Stimulated activated CD4-positive, alpha-beta T cell treated with anti-CD3 and anti-CD28 coated beads, Interleukin-4, amount 100 ng/mL, for 4 hours (primary cell): ENCODE measurements around the gene IL37.

Source experiments
- DNase-seq, 2 experiments: peaks; one replicate each; pipeline ENCODE4 v3.0.0-alpha.2; 2020

Gene IL37

GRCh38 chr2:112962308-112963175, 51.6 kb downstream of the IL37 start:
- DNase-seq: no peak

GRCh38 chr2:112967023-112967422, 56.1 kb downstream of the IL37 start:
- no peak for DNase-seq
